Tibial nerve (tissue), 4 donors: ENCODE data around the gene STAT2.

Source experiments
- EP300 ChIP-seq, 2 donors: sonication (generic); formaldehyde crosslinking; IDR thresholded peaks; one replicate each; pipeline ENCODE4 v1.6.1; 2017; ENCODE audit warnings: antibody characterized with exemption in 2 of 2, mild to moderate bottlenecking in 1 of 2
- TF ChIP-seq, protein P1 (sequence below), 5 experiments: fragments of 200-600 bp in 3 of 5; fragments of 450-650 bp in 2 of 5; sonication (generic) in 3 of 5; IDR thresholded peaks; one replicate each; pipeline ENCODE4 v1.5.1; 2016 to 2019; ENCODE audit warnings: antibody characterized with exemption in 5 of 5, mild to moderate bottlenecking in 3 of 5, moderate library complexity in 2 of 5

DNA sequence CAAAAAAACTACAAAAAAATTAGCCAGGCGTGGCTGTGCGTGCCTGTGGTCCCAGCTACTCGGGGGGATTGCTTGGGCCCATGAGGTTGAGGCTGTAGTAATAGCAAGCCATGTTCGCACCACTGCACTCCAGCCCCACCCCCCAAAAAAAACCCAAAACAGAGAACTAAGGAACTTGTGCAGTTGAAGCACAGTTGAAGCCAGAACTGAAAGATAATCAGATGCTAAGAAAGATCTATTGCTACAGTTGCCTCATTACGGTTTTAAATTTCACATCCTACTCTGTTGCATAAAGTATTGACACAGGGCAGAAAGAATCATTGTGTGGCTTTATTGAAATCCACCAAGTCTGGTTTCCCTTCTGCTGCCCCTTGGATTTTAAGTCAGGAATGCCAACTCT, 63.6 kb downstream of the STAT2 start:
- TF ChIP-seq, protein P1, sequence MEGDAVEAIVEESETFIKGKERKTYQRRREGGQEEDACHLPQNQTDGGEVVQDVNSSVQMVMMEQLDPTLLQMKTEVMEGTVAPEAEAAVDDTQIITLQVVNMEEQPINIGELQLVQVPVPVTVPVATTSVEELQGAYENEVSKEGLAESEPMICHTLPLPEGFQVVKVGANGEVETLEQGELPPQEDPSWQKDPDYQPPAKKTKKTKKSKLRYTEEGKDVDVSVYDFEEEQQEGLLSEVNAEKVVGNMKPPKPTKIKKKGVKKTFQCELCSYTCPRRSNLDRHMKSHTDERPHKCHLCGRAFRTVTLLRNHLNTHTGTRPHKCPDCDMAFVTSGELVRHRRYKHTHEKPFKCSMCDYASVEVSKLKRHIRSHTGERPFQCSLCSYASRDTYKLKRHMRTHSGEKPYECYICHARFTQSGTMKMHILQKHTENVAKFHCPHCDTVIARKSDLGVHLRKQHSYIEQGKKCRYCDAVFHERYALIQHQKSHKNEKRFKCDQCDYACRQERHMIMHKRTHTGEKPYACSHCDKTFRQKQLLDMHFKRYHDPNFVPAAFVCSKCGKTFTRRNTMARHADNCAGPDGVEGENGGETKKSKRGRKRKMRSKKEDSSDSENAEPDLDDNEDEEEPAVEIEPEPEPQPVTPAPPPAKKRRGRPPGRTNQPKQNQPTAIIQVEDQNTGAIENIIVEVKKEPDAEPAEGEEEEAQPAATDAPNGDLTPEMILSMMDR (IDR thresholded peaks at IDR 0.05), result no peak
- TF ChIP-seq EP300 (IDR thresholded peaks at IDR 0.05), result no peak
